ENCODE measurements around the gene HAPSTR1. TPM values are rescaled to one million over a fixed set of nuclear protein-coding genes. Genes with fewer than 3 reads are reported as not detected.
"Not testable (repeated sequence)": the region's sequence is repeated elsewhere in the genome, so short reads cannot be mapped to it uniquely, and the experiment has no call there.

HAPSTR1 gene, protein sequence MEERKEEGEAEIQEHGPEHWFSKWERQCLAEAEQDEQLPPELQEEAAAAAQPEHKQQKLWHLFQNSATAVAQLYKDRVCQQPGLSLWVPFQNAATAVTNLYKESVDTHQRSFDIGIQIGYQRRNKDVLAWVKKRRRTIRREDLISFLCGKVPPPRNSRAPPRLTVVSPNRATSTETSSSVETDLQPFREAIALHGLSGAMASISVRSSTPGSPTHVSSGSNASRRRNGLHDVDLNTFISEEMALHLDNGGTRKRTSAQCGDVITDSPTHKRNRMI
- 80.1 and 81.1 TPM in 2 replicates for total RNA-seq
- long read RNA-seq, full-length matches to known transcripts = 3 of 13 reads
- long read RNA-seq, partial matches to known transcripts = 0 of 13 reads
- long read RNA-seq, other reads (novel, unspliced or antisense) = 10 of 13 reads

DNA sequence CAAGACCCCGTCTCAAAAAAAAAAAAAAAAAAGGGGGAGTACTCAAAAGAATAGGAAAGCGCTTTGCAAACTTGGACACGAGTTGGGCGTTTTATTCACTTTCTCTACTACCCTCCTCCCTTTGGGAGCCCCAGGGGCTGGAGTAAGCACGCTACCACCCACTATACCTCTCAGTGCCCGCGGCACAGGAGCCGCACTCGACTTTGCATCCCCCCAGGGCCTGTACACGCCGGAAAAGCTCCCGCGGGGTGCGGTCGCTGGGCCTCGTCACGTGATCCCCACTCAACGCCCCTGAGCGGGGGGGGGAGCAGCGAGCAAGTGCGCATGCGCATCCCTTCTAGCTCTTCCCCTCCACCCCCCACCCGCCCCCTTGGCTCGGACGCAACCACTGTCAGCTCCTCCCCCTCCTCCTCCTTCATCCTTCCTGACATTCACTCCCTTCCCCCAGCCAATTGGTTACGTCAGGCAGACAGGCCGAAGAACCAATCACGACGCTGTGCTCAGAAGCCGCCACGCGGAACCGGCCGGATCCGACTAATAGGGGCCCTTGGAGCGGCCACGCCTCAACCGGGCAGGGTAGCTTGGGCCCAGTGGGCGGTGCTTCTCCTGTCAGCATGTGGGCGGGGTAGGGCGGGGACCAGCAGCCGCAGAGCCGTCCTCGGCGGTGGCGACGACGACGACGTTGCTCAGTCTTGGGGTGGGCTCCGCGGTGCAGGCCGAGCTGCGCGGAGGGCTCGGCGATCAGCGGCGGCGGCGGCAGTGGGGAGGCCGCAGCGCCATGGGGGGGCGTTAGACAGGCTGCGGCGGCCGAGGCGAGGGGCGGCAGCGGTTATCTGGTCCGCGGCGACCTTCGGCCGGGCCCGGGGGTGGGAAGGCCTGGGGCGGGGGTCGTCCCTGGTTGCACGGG is at the start of gene HAPSTR1:
Gene HAPSTR1 (plus strand): TSS at position 685 of the 907 bp plus-strand sequence. CDS start 401 bp downstream, outside the sequence.
- H3K27me3 Mint-ChIP-seq (ENCODE audit: low read depth) = peaks cover 3% of the 10 kb centered on the region
- peak within 1 kb of the TSS; percentile 99 for H3K4me3 Mint-ChIP-seq
- H3K4me1 Mint-ChIP-seq = peaks cover 39% of the 10 kb centered on the region
- no peaks in the 10 kb centered on the region for H3K9me3 Mint-ChIP-seq
- DNase-seq (ENCODE audit: low read depth, low spot score) = peak; percentile 99
- peak within 1 kb of the TSS; percentile 97 for H3K27ac Mint-ChIP-seq (ENCODE audit: unreplicated experiment)
- H3K36me3 Mint-ChIP-seq (ENCODE audit: low read depth) = peaks cover 10% of the 10 kb centered on the region
- TF ChIP-seq, protein P1, sequence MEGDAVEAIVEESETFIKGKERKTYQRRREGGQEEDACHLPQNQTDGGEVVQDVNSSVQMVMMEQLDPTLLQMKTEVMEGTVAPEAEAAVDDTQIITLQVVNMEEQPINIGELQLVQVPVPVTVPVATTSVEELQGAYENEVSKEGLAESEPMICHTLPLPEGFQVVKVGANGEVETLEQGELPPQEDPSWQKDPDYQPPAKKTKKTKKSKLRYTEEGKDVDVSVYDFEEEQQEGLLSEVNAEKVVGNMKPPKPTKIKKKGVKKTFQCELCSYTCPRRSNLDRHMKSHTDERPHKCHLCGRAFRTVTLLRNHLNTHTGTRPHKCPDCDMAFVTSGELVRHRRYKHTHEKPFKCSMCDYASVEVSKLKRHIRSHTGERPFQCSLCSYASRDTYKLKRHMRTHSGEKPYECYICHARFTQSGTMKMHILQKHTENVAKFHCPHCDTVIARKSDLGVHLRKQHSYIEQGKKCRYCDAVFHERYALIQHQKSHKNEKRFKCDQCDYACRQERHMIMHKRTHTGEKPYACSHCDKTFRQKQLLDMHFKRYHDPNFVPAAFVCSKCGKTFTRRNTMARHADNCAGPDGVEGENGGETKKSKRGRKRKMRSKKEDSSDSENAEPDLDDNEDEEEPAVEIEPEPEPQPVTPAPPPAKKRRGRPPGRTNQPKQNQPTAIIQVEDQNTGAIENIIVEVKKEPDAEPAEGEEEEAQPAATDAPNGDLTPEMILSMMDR (conservative IDR thresholded peaks at IDR 0.05) = no peak

DNA sequence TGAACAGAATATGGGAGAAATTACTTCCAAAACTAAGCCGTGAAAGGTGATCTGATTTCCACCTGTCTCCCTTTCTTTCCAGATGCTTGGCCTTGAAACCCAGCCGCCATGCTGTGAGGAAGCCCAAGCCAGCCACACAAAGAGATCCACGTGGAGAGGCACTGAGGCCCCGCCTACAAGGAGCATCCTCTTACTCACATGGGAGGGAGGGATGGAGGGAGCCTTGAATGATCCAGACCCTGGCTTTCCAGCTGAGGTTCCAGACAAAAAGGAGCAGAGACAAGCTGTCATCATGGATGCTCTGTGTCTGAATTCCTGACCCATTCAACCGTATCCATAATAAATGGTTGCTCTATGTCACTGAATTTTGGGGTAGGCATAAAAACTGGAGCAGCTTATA is 48.9 kb upstream of the HAPSTR1 start:
- Mint-ChIP-seq H3K27ac (ENCODE audit: unreplicated experiment) (no peak overlapping the region), H3K4me3 (no peak overlapping the region), H3K9me3 (peaks cover 3% of the 10 kb centered on the region), H3K36me3 (ENCODE audit: low read depth) (no peaks in the 10 kb centered on the region), H3K4me1 (peaks cover 13% of the 10 kb centered on the region), H3K27me3 (ENCODE audit: low read depth) (no peaks in the 10 kb centered on the region)
- DNase-seq (ENCODE audit: low read depth, low spot score) = no peak
- TF ChIP-seq, protein P1 (conservative IDR thresholded peaks at IDR 0.05) = no peak

DNA sequence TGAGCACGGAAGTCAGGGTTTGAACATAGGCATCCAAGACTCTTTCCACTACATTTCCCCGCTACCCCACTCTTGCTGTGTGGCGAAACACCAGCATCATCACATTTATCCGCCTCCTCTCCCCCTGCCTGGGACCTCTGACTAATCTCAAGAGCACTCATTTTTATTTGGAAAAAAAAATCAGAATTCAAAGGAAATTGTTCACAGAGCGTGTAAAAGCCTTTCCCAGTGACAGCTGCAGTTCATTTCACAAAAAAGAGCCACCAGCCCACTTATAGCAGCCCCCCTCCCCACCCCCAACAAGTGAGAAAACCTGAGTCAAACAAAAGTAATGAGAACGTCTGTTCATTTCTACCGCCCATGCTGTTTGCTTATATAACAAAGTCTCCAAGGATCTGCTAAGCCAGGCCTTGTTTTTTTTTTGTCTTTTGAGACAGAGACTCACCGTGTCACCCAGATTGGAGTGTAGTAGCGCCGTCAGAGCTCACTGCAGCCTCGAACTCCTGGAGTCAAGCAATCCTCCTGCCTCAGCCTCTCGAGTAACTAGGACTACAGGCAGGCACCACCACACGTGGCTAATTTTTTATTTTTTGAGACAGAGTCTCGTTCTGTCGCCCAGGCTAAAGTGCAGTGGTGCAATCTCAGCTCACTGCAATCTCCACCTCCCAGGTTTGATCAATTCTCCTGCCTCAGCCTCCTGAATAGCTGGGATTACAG is 48.3 kb upstream of the HAPSTR1 start:
- Mint-ChIP-seq H3K27ac (ENCODE audit: unreplicated experiment) (no peak overlapping the region), H3K36me3 (ENCODE audit: low read depth) (no peaks in the 10 kb centered on the region), H3K4me1 (peaks cover 19% of the 10 kb centered on the region), H3K9me3 (peaks cover 3% of the 10 kb centered on the region), H3K27me3 (ENCODE audit: low read depth) (no peaks in the 10 kb centered on the region), H3K4me3 (no peak overlapping the region)
- no peak for DNase-seq (ENCODE audit: low read depth, low spot score)
- TF ChIP-seq, protein P1 (conservative IDR thresholded peaks at IDR 0.05) = no peak

DNA sequence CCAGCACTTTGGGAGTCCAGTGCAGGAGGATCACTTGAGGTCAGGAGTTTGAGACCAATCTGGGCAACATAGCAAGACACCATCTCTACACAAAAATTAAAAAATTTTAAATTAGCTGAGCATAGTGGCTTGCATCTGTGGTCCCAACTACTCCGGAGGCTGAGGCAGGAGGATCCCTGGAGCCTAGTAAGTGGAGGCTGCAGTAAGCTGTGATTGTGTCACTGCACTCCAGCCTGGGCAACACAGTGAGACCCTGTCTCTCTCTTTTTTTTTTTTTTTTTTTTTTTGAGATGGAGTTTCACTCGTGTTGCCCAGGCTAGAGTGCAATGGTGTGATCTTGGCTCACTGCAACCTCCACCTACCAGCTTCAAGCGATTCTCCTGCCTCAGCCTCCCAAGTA is 45.9 kb upstream of the HAPSTR1 start:
- H3K4me1 Mint-ChIP-seq = peaks cover 22% of the 10 kb centered on the region
- DNase-seq (ENCODE audit: low read depth, low spot score); H3K36me3 Mint-ChIP-seq (ENCODE audit: low read depth); H3K27me3 Mint-ChIP-seq (ENCODE audit: low read depth); H3K9me3 Mint-ChIP-seq; H3K27ac Mint-ChIP-seq (ENCODE audit: unreplicated experiment); H3K4me3 Mint-ChIP-seq: not testable (repeated sequence)

DNA sequence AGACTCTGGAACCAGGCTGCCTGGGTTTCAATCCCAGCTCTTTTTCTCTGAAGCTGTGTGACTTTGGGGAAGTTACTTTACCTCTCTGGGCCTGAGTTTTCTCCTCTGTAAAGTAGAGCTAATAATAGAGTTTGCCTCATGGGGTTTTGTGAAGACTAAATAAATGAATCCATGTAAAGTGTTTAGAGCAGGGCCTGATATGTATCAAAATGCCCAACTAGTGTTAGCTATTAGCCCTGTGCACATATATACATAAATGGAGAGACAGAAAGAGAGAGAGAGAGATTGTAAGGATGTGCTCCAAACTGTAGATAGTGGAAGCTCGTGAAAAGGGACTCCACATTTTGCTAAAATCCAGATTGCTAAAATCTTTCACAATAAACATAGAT is 44.8 kb upstream of the HAPSTR1 start:
- Mint-ChIP-seq H3K9me3 (peaks cover 3% of the 10 kb centered on the region), H3K4me1 (peaks cover 19% of the 10 kb centered on the region), H3K4me3 (no peak overlapping the region), H3K27me3 (ENCODE audit: low read depth) (no peaks in the 10 kb centered on the region), H3K27ac (ENCODE audit: unreplicated experiment) (no peak overlapping the region), H3K36me3 (ENCODE audit: low read depth) (no peaks in the 10 kb centered on the region)
- DNase-seq (ENCODE audit: low read depth, low spot score) = no peak
- TF ChIP-seq, protein P1 (conservative IDR thresholded peaks at IDR 0.05) = no peak

Measured in neural crest cell (in vitro differentiated cells).